HepG2 (cell line): Measurements from ENCODE around the gene C19orf33. TPM values are rescaled to one million over a fixed set of nuclear protein-coding genes. Genes with fewer than 3 reads are reported as not detected.

Source experiments
- ATAC-seq: fragments of 200-7000 bp; cut with Tn5 transposase; 3 replicates; pipeline ENCODE4 v1.9.1; 2020; ENCODE audit warnings: mild to moderate bottlenecking, moderate library complexity
- BruUV-seq: library from RNA; stranded (reverse); fragments of 400-500 nt; replicated peaks from 2 replicates; lab custom pipeline; 2021; lab: Mats Ljungman, UMichigan
- CTCF ChIA-PET: fragments of 300-600 bp; formaldehyde crosslinking; extraction: SDS; loops from one replicate; lab custom pipeline; 2021; ENCODE audit warnings: low total read pairs, inconsistent platforms, low intra/inter-chr PET ratio; lab: Yijun Ruan, JAX
- POLR2A ChIA-PET: fragments of 350-600 bp; sonication (Branson Sonifier 250); formaldehyde crosslinking; loops from one replicate; lab custom pipeline; 2020; ENCODE audit warnings: antibody characterized with exemption, inconsistent platforms; lab: Yijun Ruan, JAX
- DNase-seq: peaks from one replicate; pipeline ENCODE4 v3.0.0-alpha.2; 2015; ENCODE audit warnings: low spot score
- FAIRE-seq: peaks from 3 replicates; lab custom pipeline; 2011; peaks lifted over from hg19 to GRCh38; lab: Jason Lieb, UNC
- H2AFZ ChIP-seq: one replicate; pipeline ENCODE4 v1.6.1; 2011; ENCODE audit warnings: low read length, inconsistent platforms
- H3K27ac ChIP-seq: fragments of 300-600 bp; 3 replicates; pipeline ENCODE4 v1.8.0; 2011; ENCODE audit warnings: mixed run types, mild to moderate bottlenecking, mixed read lengths, low read length, inconsistent platforms; ENCODE audit not compliant: insufficient read depth; ENCODE audit errors: extremely low read length
- H3K27me3 ChIP-seq, 2 experiments: fragments of 200-600 bp in 1 of 2; 2 replicates in 1 of 2; 3 replicates in 1 of 2; pipeline versions ENCODE4 v1.6.0 to v1.8.0; 2011; ENCODE audit warnings: low read length in 2 of 2, mild to moderate bottlenecking in 2 of 2, moderate library complexity in 2 of 2, inconsistent platforms in 1 of 2; ENCODE audit not compliant: insufficient read depth in 2 of 2, control insufficient read depth in 1 of 2
- H3K36me3 ChIP-seq, 2 experiments: fragments of 200-600 bp in 1 of 2; replicated peaks in 1 of 2; 2 replicates in 1 of 2; 3 replicates in 1 of 2; pipeline versions ENCODE4 v1.5.1 to v1.8.0; 2011; ENCODE audit warnings: low read length in 2 of 2, inconsistent platforms in 1 of 2; ENCODE audit not compliant: insufficient read depth in 2 of 2, control insufficient read depth in 1 of 2
- H3K4me1 ChIP-seq: 2 replicates; pipeline ENCODE4 v1.5.1; 2012; ENCODE audit warnings: low read length, inconsistent platforms; ENCODE audit not compliant: insufficient read depth
- H3K4me2 ChIP-seq: 2 replicates; pipeline ENCODE4 v1.6.0; 2011; ENCODE audit warnings: low read depth, low read length, inconsistent platforms
- H3K4me3 ChIP-seq, 3 experiments: fragments of 200-600 bp in 1 of 3; sonication (generic), shearing (Covaris generic) in 1 of 3; replicated peaks in 1 of 3; 2 replicates each; pipeline ENCODE4 v1.5.1; 2011 to 2016; ENCODE audit warnings: low read length in 3 of 3, inconsistent platforms in 2 of 3, low read depth in 2 of 3, mild to moderate bottlenecking in 2 of 3, control low read depth in 1 of 3, mixed read lengths in 1 of 3; ENCODE audit not compliant: insufficient read depth in 1 of 3
- H3K79me2 ChIP-seq: one replicate; pipeline ENCODE4 v1.6.1; 2011; ENCODE audit warnings: low read length, inconsistent platforms; ENCODE audit not compliant: insufficient read depth
- H3K9ac ChIP-seq: 2 replicates; pipeline ENCODE4 v1.6.0; 2011; ENCODE audit warnings: mild to moderate bottlenecking, low read depth, low read length, inconsistent platforms; ENCODE audit not compliant: insufficient read depth
- H3K9me3 ChIP-seq: 2 replicates; pipeline ENCODE4 v1.5.1; 2012; ENCODE audit warnings: mild to moderate bottlenecking, low read length
- H4K20me1 ChIP-seq: 2 replicates; pipeline ENCODE4 v1.6.0; 2011; ENCODE audit warnings: inconsistent platforms, mild to moderate bottlenecking, low read length, moderate library complexity; ENCODE audit not compliant: insufficient read depth
- ATF3 ChIP-seq: sonication (generic); formaldehyde crosslinking; IDR thresholded peaks from 2 replicates; pipeline ENCODE4 v1.4.0; 2020; ENCODE audit warnings: missing genetic modification reagents
- ATM ChIP-seq: fragments of 450-650 bp; IDR thresholded peaks from 2 replicates; pipeline ENCODE4 v1.7.1; 2017; ENCODE audit warnings: mild to moderate bottlenecking, borderline replicate concordance
- FOXO1 ChIP-seq: sonication (generic); formaldehyde crosslinking; IDR thresholded peaks from 2 replicates; pipeline ENCODE4 v1.4.0; 2020; ENCODE audit warnings: missing genetic modification reagents
- GABPA ChIP-seq, 2 experiments: IDR thresholded peaks; 2 replicates each; pipeline ENCODE4 v1.6.1; 2011 to 2016; ENCODE audit warnings: low read depth in 2 of 2, low read length in 1 of 2, missing biosample characterization in 1 of 2, missing genetic modification characterization in 1 of 2
- GATA4 ChIP-seq: sonication (generic); IDR thresholded peaks from 2 replicates; pipeline ENCODE4 v1.6.1; 2016; ENCODE audit warnings: antibody characterized with exemption, low read depth, borderline replicate concordance
- HDAC6 ChIP-seq: fragments of 200-600 bp; sonication (generic); IDR thresholded peaks from 2 replicates; pipeline ENCODE4 v1.7.0; 2017; ENCODE audit warnings: mild to moderate bottlenecking, antibody characterized with exemption, low read length, low read depth
- POGZ ChIP-seq: sonication (generic); formaldehyde crosslinking; IDR thresholded peaks from 2 replicates; pipeline ENCODE4 v1.4.0; 2020; ENCODE audit warnings: mild to moderate bottlenecking, missing genetic modification reagents
- ZNF576 ChIP-seq: sonication (generic); formaldehyde crosslinking; IDR thresholded peaks from 2 replicates; pipeline ENCODE4 v1.4.0; 2020; ENCODE audit warnings: mild to moderate bottlenecking, missing genetic modification reagents
- WGBS: methylation state at CpG from one replicate; pipeline ENCODE4 v1.1.6; 2017; ENCODE audit warnings: low lambda C conversion rate; 5-methylcytosine and 5-hydroxymethylcytosine counted together
- in situ Hi-C: cut with HindIII; loops from 2 replicates; pipeline ENCODE4 v1.10.0; 2017; ENCODE audit warnings: low pct_unique_long_range_greater_than_20kb; ENCODE audit not compliant: extremely low pct_ligation_motif_present
- intact Hi-C: fragments of 100-400 bp; cut with micrococcal nuclease; formaldehyde crosslinking; loops from one replicate; pipeline ENCODE4 v1.10.0; 2022; ENCODE audit not compliant: unreplicated experiment
- polyA plus RNA-seq, 8 experiments: library from polyadenylated mRNA; depleted of rRNA in 3 of 8; stranded (reverse) in 7 of 8; unstranded in 1 of 8; fragments of >200 nt; fragmentation: Illumina TruSeq in 4 of 8; extraction: Trizol in 4 of 8; gene quantifications; 2 replicates each; pipeline versions ENCODE4 v1.2.1 to v1.2.3, GENCODE V29; 2011 to 2016; ENCODE audit warnings: low read depth in 4 of 8, missing spikeins in 1 of 8, mixed read lengths in 1 of 8; ENCODE audit not compliant: insufficient read depth in 1 of 8
- total RNA-seq, 5 experiments: library from RNA; depleted of rRNA; stranded (reverse); fragments of >200 nt; fragmentation: Illumina TruSeq; extraction: Trizol; gene quantifications; 2 replicates each; pipeline ENCODE4 v1.2.3, GENCODE V29; 2016; ENCODE audit warnings: low read depth in 1 of 5

The C19orf33 gene
- total and polyA plus RNA-seq, 2 of the 13 experiments (the other 11 are each of a cell fraction or from before 2014, with no cell fraction given), result 2.5 to 3.3 TPM

- TF ChIP-seq HDAC6 (no peak), ATF3 (no peak), ATM (no peak), FOXO1 (CRISPR knock-in tag) (no peak)
Measured at GRCh38 chr19:38267761-38268483, 36.1 kb upstream of the C19orf33 start (continued).

- TF ChIP-seq POGZ (CRISPR knock-in tag) (no peak), GATA4 (no peak), GABPA (IDR thresholded peaks at IDR 0.05; ENCODE audit: low read depth, low read length) (no peak), GABPA (CRISPR knock-in tag; IDR thresholded peaks at IDR 0.05; ENCODE audit: low read depth) (no peak), ZNF576 (CRISPR knock-in tag) (no peak)
- TF ChIP-seq, all 625 proteins: peak for 0
- no peak overlapping the region for H3K27ac ChIP-seq
- H3K4me3 ChIP-seq, result no peak overlapping the region; a peak in 1 of 6 replicates
- ChIA-PET POLR2A (no interaction called here), CTCF (interaction anchor here (0.6 kb wide), 1 partner anchor 54 kb away, joined by 3 read pairs; no protein-coding TSS in a partner anchor)
- in situ Hi-C loops, result no loop called here
- 54% methylated on average over 8 of the region's 8 CpGs for WGBS
- peaks cover 73% of the 10 kb centered on the region for H3K4me1 ChIP-seq
- peaks cover 0 to 6% of the 10 kb centered on the region in 2 experiments; a peak in 2 of 5 replicates for H3K27me3 ChIP-seq
- DNase-seq (no peak), ATAC-seq (no peak), FAIRE-seq (no peak)
- no peaks in the 10 kb centered on the region for H3K36me3 ChIP-seq
- H3K9ac ChIP-seq, result no peak overlapping the region
- no peak overlapping the region for H2AFZ ChIP-seq
- no peaks in the 10 kb centered on the region for H4K20me1 ChIP-seq
- no peaks in the 10 kb centered on the region for H3K9me3 ChIP-seq
- BruUV-seq, result no TSS peak
- intact Hi-C loops, result no loop called here
- H3K79me2 ChIP-seq, result no peaks in the 10 kb centered on the region
- H3K4me2 ChIP-seq, result peak overlapping the region; percentile 1; the same call in 1 of the 2 replicates
Measured at GRCh38 chr19:38268539-38268938, 35.5 kb upstream of the C19orf33 start.
